HepG2 (cell line): ENCODE data around the gene ADPRHL1. TPM values are rescaled to one million over a fixed set of nuclear protein-coding genes. Genes with fewer than 3 reads are reported as not detected.

ENCODE experiments used
- ATAD3A ChIP-seq: sonication (generic); formaldehyde crosslinking; IDR thresholded peaks from 2 replicates; pipeline ENCODE4 v1.4.0; 2020; ENCODE audit warnings: missing genetic modification reagents
- CHCHD3 ChIP-seq: sonication (generic); formaldehyde crosslinking; IDR thresholded peaks from 2 replicates; pipeline ENCODE4 v1.8.0; 2022; ENCODE audit warnings: mild to moderate bottlenecking, missing genetic modification reagents, moderate library complexity
- GATAD1 ChIP-seq: IDR thresholded peaks from 2 replicates; pipeline ENCODE4 v1.6.1; 2016; ENCODE audit warnings: missing genetic modification reagents, missing compliant biosample characterization
- GATAD2A ChIP-seq: IDR thresholded peaks from 2 replicates; pipeline ENCODE4 v1.6.1; 2016
- HCFC1 ChIP-seq: fragments of 150-350 bp; IDR thresholded peaks from 2 replicates; pipeline ENCODE4 v1.6.1; 2014; ENCODE audit warnings: low read depth, low read length
- MAFF ChIP-seq: IDR thresholded peaks from 2 replicates; pipeline ENCODE4 v1.6.1; 2011; ENCODE audit warnings: low read depth, low read length, improper control_type of control experiment
- RBM39 ChIP-seq: fragments of 200-400 bp; formaldehyde crosslinking; IDR thresholded peaks from one replicate; pipeline ENCODE4 v1.6.1; 2018; ENCODE audit warnings: antibody characterized with exemption, mild to moderate bottlenecking, low read depth, low read length; ENCODE audit not compliant: poor library complexity, severe bottlenecking
- SOX6 ChIP-seq, 2 experiments: fragments of 450-650 bp in 1 of 2; sonication (generic) in 1 of 2; formaldehyde crosslinking in 1 of 2; IDR thresholded peaks; 2 replicates each; pipeline versions ENCODE4 v1.4.0 to v1.6.1; 2017 to 2020; ENCODE audit warnings: antibody characterized with exemption in 1 of 2, mild to moderate bottlenecking in 1 of 2, missing genetic modification reagents in 1 of 2
- TBX3 ChIP-seq: fragments of 450-650 bp; IDR thresholded peaks from 2 replicates; pipeline ENCODE4 v1.6.1; 2017; ENCODE audit warnings: antibody characterized with exemption, mild to moderate bottlenecking, inconsistent platforms, borderline replicate concordance
- ZNF672 ChIP-seq: sonication (generic); formaldehyde crosslinking; IDR thresholded peaks from 2 replicates; pipeline ENCODE4 v1.8.1; 2022; ENCODE audit warnings: missing genetic modification reagents
- ZNF724P ChIP-seq: sonication (generic); formaldehyde crosslinking; IDR thresholded peaks from 2 replicates; pipeline ENCODE4 v1.8.0; 2022; ENCODE audit warnings: missing genetic modification reagents, borderline replicate concordance
- ZSCAN21 ChIP-seq: sonication (generic); formaldehyde crosslinking; IDR thresholded peaks from 2 replicates; pipeline ENCODE4 v1.8.0; 2022; ENCODE audit warnings: mild to moderate bottlenecking, missing genetic modification reagents, moderate library complexity, borderline replicate concordance
- polyA plus RNA-seq, 8 experiments: library from polyadenylated mRNA; depleted of rRNA in 3 of 8; stranded (reverse) in 7 of 8; unstranded in 1 of 8; fragments of >200 nt; fragmentation: Illumina TruSeq in 4 of 8; extraction: Trizol in 4 of 8; gene quantifications; 2 replicates each; pipeline versions ENCODE4 v1.2.1 to v1.2.3, GENCODE V29; 2011 to 2016; ENCODE audit warnings: low read depth in 4 of 8, missing spikeins in 1 of 8, mixed read lengths in 1 of 8; ENCODE audit not compliant: insufficient read depth in 1 of 8
- total RNA-seq, 5 experiments: library from RNA; depleted of rRNA; stranded (reverse); fragments of >200 nt; fragmentation: Illumina TruSeq; extraction: Trizol; gene quantifications; 2 replicates each; pipeline ENCODE4 v1.2.3, GENCODE V29; 2016; ENCODE audit warnings: low read depth in 1 of 5
- TF ChIP-seq, protein P1 (sequence below): sonication (generic); formaldehyde crosslinking; IDR thresholded peaks from 2 replicates; pipeline ENCODE4 v1.9.0; 2021; ENCODE audit warnings: mild to moderate bottlenecking, missing genetic modification reagents
- TF ChIP-seq, protein P2 (sequence below): sonication (generic); formaldehyde crosslinking; conservative IDR thresholded peaks from 2 replicates; pipeline ENCODE4 v1.4.0; 2020; ENCODE audit warnings: missing genetic modification reagents
- TF ChIP-seq, protein P3 (sequence below): IDR thresholded peaks from 2 replicates; pipeline ENCODE4 v1.6.1; 2012; ENCODE audit warnings: low read length, improper control_type of control experiment
- TF ChIP-seq, protein P4 (sequence below): sonication (generic); formaldehyde crosslinking; IDR thresholded peaks from 2 replicates; pipeline ENCODE4 v1.5.1; 2020; ENCODE audit warnings: mild to moderate bottlenecking, missing genetic modification reagents, moderate library complexity

Gene ADPRHL1
- total and polyA plus RNA-seq, 2 of the 13 experiments (the other 11 are each of a cell fraction or from before 2014, with no cell fraction given), result 0.34 to 0.40 TPM

DNA sequence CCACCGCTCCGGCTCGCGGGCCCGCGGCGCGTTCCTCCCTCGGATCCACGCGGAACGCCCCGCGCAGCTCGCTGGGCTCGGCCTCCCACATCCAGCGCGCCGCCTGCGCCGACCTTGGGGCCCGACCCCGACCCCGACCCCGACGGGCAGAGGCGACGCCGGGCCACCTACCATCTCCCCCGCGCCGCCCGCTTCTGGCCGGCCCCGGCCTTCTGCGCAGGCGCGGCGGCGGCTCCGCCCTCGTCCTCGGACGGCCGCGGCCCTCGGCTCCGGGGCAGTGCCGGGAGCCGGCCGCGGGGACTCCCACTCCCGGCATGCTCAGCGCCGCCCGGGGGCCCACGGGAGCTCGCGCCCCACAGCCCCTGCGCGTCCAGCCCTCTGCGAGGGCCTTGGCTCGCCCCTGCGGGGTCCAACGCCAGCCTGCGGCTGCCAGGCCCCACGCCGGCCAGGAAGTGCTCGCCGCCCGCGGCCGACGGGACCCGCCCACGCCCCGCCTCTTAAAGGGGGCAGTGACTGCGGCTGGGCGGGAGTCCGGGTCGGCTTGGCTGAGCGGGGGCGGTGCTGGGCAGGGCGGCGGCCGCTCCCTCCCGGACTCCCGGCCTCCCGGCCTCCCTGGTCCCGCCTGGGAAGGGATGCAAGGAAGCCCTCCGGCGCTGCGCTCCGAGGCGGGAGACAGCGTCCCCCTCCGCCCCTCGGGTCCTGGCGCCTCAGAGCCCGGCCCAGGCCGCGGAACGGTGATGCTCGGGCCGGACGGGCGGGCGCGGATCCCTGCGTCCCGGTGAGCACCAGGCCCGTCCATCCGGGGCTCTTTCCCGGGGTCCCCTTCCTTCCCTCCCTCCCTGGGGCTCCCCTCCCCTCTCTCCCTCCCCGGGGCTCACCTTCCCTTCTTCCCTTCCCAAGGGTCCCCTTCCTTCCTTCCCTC lies 37.5 kb upstream of the ADPRHL1 start, which contains the start of gene DCUN1D2 (continued):
- TF ChIP-seq ZSCAN21 (CRISPR knock-in tag), result peak; percentile 71
- peak; percentile 62; the same call in 1 of the 2 replicates for TF ChIP-seq HCFC1
- TF ChIP-seq MAFF, result no peak
- TF ChIP-seq, protein P1, sequence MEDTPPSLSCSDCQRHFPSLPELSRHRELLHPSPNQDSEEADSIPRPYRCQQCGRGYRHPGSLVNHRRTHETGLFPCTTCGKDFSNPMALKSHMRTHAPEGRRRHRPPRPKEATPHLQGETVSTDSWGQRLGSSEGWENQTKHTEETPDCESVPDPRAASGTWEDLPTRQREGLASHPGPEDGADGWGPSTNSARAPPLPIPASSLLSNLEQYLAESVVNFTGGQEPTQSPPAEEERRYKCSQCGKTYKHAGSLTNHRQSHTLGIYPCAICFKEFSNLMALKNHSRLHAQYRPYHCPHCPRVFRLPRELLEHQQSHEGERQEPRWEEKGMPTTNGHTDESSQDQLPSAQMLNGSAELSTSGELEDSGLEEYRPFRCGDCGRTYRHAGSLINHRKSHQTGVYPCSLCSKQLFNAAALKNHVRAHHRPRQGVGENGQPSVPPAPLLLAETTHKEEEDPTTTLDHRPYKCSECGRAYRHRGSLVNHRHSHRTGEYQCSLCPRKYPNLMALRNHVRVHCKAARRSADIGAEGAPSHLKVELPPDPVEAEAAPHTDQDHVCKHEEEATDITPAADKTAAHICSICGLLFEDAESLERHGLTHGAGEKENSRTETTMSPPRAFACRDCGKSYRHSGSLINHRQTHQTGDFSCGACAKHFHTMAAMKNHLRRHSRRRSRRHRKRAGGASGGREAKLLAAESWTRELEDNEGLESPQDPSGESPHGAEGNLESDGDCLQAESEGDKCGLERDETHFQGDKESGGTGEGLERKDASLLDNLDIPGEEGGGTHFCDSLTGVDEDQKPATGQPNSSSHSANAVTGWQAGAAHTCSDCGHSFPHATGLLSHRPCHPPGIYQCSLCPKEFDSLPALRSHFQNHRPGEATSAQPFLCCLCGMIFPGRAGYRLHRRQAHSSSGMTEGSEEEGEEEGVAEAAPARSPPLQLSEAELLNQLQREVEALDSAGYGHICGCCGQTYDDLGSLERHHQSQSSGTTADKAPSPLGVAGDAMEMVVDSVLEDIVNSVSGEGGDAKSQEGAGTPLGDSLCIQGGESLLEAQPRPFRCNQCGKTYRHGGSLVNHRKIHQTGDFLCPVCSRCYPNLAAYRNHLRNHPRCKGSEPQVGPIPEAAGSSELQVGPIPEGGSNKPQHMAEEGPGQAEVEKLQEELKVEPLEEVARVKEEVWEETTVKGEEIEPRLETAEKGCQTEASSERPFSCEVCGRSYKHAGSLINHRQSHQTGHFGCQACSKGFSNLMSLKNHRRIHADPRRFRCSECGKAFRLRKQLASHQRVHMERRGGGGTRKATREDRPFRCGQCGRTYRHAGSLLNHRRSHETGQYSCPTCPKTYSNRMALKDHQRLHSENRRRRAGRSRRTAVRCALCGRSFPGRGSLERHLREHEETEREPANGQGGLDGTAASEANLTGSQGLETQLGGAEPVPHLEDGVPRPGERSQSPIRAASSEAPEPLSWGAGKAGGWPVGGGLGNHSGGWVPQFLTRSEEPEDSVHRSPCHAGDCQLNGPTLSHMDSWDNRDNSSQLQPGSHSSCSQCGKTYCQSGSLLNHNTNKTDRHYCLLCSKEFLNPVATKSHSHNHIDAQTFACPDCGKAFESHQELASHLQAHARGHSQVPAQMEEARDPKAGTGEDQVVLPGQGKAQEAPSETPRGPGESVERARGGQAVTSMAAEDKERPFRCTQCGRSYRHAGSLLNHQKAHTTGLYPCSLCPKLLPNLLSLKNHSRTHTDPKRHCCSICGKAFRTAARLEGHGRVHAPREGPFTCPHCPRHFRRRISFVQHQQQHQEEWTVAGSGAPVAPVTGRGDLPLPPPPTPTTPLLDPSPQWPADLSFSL (CRISPR knock-in tag), result no peak
- peak; percentile 51; the same call in 1 of the 2 replicates for TF ChIP-seq GATAD1 (CRISPR knock-in tag)
- TF ChIP-seq, protein P2, sequence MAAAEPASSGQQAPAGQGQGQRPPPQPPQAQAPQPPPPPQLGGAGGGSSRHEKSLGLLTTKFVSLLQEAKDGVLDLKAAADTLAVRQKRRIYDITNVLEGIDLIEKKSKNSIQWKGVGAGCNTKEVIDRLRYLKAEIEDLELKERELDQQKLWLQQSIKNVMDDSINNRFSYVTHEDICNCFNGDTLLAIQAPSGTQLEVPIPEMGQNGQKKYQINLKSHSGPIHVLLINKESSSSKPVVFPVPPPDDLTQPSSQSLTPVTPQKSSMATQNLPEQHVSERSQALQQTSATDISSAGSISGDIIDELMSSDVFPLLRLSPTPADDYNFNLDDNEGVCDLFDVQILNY (CRISPR knock-in tag), result peak; percentile 38
- TF ChIP-seq ZNF672 (CRISPR knock-in tag), result no peak
- TF ChIP-seq, protein P3, sequence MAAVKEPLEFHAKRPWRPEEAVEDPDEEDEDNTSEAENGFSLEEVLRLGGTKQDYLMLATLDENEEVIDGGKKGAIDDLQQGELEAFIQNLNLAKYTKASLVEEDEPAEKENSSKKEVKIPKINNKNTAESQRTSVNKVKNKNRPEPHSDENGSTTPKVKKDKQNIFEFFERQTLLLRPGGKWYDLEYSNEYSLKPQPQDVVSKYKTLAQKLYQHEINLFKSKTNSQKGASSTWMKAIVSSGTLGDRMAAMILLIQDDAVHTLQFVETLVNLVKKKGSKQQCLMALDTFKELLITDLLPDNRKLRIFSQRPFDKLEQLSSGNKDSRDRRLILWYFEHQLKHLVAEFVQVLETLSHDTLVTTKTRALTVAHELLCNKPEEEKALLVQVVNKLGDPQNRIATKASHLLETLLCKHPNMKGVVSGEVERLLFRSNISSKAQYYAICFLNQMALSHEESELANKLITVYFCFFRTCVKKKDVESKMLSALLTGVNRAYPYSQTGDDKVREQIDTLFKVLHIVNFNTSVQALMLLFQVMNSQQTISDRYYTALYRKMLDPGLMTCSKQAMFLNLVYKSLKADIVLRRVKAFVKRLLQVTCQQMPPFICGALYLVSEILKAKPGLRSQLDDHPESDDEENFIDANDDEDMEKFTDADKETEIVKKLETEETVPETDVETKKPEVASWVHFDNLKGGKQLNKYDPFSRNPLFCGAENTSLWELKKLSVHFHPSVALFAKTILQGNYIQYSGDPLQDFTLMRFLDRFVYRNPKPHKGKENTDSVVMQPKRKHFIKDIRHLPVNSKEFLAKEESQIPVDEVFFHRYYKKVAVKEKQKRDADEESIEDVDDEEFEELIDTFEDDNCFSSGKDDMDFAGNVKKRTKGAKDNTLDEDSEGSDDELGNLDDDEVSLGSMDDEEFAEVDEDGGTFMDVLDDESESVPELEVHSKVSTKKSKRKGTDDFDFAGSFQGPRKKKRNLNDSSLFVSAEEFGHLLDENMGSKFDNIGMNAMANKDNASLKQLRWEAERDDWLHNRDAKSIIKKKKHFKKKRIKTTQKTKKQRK, result no peak
- no peak for TF ChIP-seq ATAD3A (CRISPR knock-in tag)
- peak; percentile 22 for TF ChIP-seq RBM39
- TF ChIP-seq TBX3, result no peak
- 0 out of 2 replicates have a peak, but pooled peaks have one; percentile 49 for TF ChIP-seq ZNF724P (CRISPR knock-in tag)
- TF ChIP-seq CHCHD3 (CRISPR knock-in tag), result no peak
- TF ChIP-seq SOX6 (IDR thresholded peaks at IDR 0.05), result no peak
- TF ChIP-seq SOX6 (CRISPR knock-in tag; IDR thresholded peaks at IDR 0.05), result peak; percentile 41; the same call in 1 of the 2 replicates
- TF ChIP-seq GATAD2A (CRISPR knock-in tag), result peak; percentile 38; the same call in 1 of the 2 replicates
- TF ChIP-seq, protein P4, sequence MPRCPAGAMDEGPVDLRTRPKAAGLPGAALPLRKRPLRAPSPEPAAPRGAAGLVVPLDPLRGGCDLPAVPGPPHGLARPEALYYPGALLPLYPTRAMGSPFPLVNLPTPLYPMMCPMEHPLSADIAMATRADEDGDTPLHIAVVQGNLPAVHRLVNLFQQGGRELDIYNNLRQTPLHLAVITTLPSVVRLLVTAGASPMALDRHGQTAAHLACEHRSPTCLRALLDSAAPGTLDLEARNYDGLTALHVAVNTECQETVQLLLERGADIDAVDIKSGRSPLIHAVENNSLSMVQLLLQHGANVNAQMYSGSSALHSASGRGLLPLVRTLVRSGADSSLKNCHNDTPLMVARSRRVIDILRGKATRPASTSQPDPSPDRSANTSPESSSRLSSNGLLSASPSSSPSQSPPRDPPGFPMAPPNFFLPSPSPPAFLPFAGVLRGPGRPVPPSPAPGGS (CRISPR knock-in tag), result peak; percentile 80
